OCI-LY7 (cell line): ENCODE results near the gene SPATA25. TPM values are rescaled to one million over a fixed set of nuclear protein-coding genes. Genes with fewer than 3 reads are reported as not detected.

Experiments used
- BruUV-seq: library from RNA; stranded (reverse); fragments of 400-500 nt; replicated peaks from 2 replicates; lab custom pipeline; 2021; lab: Mats Ljungman, UMichigan
- CTCF ChIA-PET: fragments of 300-600 bp; sonication (Branson Sonifier 250); formaldehyde crosslinking; loops from one replicate; lab custom pipeline; 2022; ENCODE audit warnings: antibody characterized with exemption; ENCODE audit not compliant: unreplicated experiment; lab: Charles Lee
- POLR2A ChIA-PET: fragments of 300-600 bp; sonication (Branson Sonifier 250); formaldehyde crosslinking; loops from one replicate; lab custom pipeline; 2022; ENCODE audit warnings: antibody characterized with exemption; lab: Charles Lee
- DNase-seq: peaks from one replicate; pipeline ENCODE4 v3.0.0-alpha.2; 2015; ENCODE audit warnings: low spot score
- H2AFZ ChIP-seq: fragments of 200-600 bp; sonication (generic), shearing (Covaris generic); 2 replicates; pipeline ENCODE4 v1.6.1; 2014; ENCODE audit warnings: mild to moderate bottlenecking, antibody characterized with exemption, low read length, moderate library complexity
- H3K27ac ChIP-seq: fragments of 200-600 bp; sonication (generic); 2 replicates; pipeline ENCODE4 v1.5.1; 2014; ENCODE audit warnings: mixed run types, low read depth, mild to moderate bottlenecking, moderate library complexity, low read length, inconsistent platforms; ENCODE audit not compliant: poor library complexity, severe bottlenecking
- H3K36me3 ChIP-seq: fragments of 200-600 bp; sonication (generic); 2 replicates; pipeline ENCODE4 v1.6.1; 2014; ENCODE audit warnings: mild to moderate bottlenecking, antibody characterized with exemption, low read length, moderate library complexity, mixed read lengths; ENCODE audit not compliant: insufficient read depth
- H3K4me1 ChIP-seq: fragments of 200-600 bp; sonication (generic); 2 replicates; pipeline ENCODE4 v1.5.1; 2014; ENCODE audit warnings: mild to moderate bottlenecking, low read length; ENCODE audit not compliant: insufficient read depth, poor library complexity, severe bottlenecking
- H3K4me2 ChIP-seq: fragments of 200-600 bp; sonication (generic); 2 replicates; pipeline ENCODE4 v1.6.1; 2014; ENCODE audit warnings: mild to moderate bottlenecking, low read length
- H3K4me3 ChIP-seq: fragments of 200-600 bp; sonication (generic); 2 replicates; pipeline ENCODE4 v1.5.1; 2014; ENCODE audit warnings: mild to moderate bottlenecking, low read depth, low read length; ENCODE audit not compliant: poor library complexity, severe bottlenecking
- H3K79me2 ChIP-seq: fragments of 200-600 bp; sonication (generic); 2 replicates; pipeline ENCODE4 v1.6.1; 2016; ENCODE audit warnings: low read depth, mild to moderate bottlenecking, low read length, moderate library complexity, mixed read lengths; ENCODE audit not compliant: insufficient read depth
- H3K9me2 ChIP-seq: fragments of 200-600 bp; sonication (generic); 2 replicates; pipeline ENCODE4 v1.6.1; 2016; ENCODE audit warnings: mild to moderate bottlenecking, low read length, mixed read lengths; ENCODE audit not compliant: insufficient read depth
- H3K9me3 ChIP-seq: fragments of 200-600 bp; sonication (generic); 2 replicates; pipeline ENCODE4 v1.6.1; 2014; ENCODE audit warnings: mild to moderate bottlenecking, mixed run types, low read length, mixed read lengths
- H4K20me1 ChIP-seq: fragments of 200-600 bp; sonication (generic); 2 replicates; pipeline ENCODE4 v1.6.1; 2014; ENCODE audit warnings: mild to moderate bottlenecking, antibody characterized with exemption, low read length, moderate library complexity, mixed read lengths; ENCODE audit not compliant: insufficient read depth
- CTCF ChIP-seq: fragments of 200-600 bp; sonication (generic); conservative IDR thresholded peaks from 2 replicates; pipeline ENCODE4 v1.5.1; 2014; ENCODE audit warnings: mild to moderate bottlenecking, antibody characterized with exemption, low read length, moderate library complexity, mixed read lengths
- EZH2phosphoT487 ChIP-seq: fragments of 200-600 bp; sonication (generic); IDR thresholded peaks from 2 replicates; pipeline ENCODE4 v1.6.1; 2018; ENCODE audit warnings: low read depth, borderline replicate concordance, mild to moderate bottlenecking, mixed run types, antibody characterized with exemption, low read length, moderate library complexity, mixed read lengths
- intact Hi-C: fragments of 100-400 bp; cut with micrococcal nuclease; formaldehyde crosslinking; loops from one replicate; pipeline ENCODE4 v1.10.0; 2022; ENCODE audit not compliant: unreplicated experiment
- total RNA-seq, 2 experiments: library from RNA; depleted of rRNA in 1 of 2; stranded (reverse); fragments of >200 nt in 1 of 2; shearing (Covaris generic) in 1 of 2; gene quantifications; 2 replicates each; pipeline ENCODE4 v1.2.3, GENCODE V29; 2014 to 2022

Gene SPATA25
- total RNA-seq, 2 experiments from 2014 or later: 5.8 TPM

- CTCF ChIA-PET: no interaction called here
- no TSS peak for BruUV-seq
- Histone ChIP-seq H3K4me2 (no peak overlapping the region), H3K4me3 (no peak overlapping the region), H3K9me2 (no peaks in the 10 kb centered on the region), H2AFZ (no peak overlapping the region), H3K27ac (no peak overlapping the region), H3K9me3 (no peaks in the 10 kb centered on the region), H4K20me1 (no peaks in the 10 kb centered on the region), H3K36me3 (no peaks in the 10 kb centered on the region), H3K79me2 (no peaks in the 10 kb centered on the region), H3K4me1 (no peaks in the 10 kb centered on the region)
- POLR2A ChIA-PET: interaction anchor here (1.3 kb wide), 1 partner anchor 9 kb away, joined by 4 read pairs; no protein-coding TSS in a partner anchor
- TF ChIP-seq CTCF (no peak), EZH2phosphoT487 (no peak)
- DNase-seq: no peak
- intact Hi-C loops: no loop called here
Measured at GRCh38 chr20:45872626-45873025, 14.8 kb downstream of the SPATA25 start.

DNA sequence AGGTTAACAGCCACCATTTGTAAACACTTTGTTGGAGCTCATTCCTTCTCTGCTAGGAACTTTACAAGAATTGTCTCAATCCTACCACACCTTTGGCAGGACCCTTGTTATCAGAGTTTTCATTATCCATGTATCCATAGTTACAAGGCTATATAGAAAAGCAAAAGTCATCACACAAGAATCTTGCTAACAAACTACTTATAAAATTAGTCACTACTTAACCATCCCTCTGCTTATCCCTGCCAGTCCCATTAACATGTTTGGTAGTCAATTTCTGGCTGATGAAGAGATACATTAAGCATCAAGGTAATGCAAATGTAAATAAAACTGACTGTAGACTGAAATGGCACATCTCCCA lies 19.6 kb downstream of the SPATA25 start:
- Histone ChIP-seq H3K36me3 (no peaks in the 10 kb centered on the region), H3K9me2 (no peaks in the 10 kb centered on the region), H4K20me1 (no peaks in the 10 kb centered on the region), H3K27ac (no peak overlapping the region), H3K4me2 (no peak overlapping the region), H2AFZ (no peak overlapping the region), H3K4me3 (no peak overlapping the region), H3K4me1 (no peaks in the 10 kb centered on the region), H3K79me2 (no peaks in the 10 kb centered on the region), H3K9me3 (no peaks in the 10 kb centered on the region)
- intact Hi-C loops: no loop called here
- BruUV-seq: no TSS peak
- POLR2A ChIA-PET: interaction anchor here (0.6 to 1.0 kb wide), 2 partner anchors 13 to 29 kb away, joined by 3 to 4 read pairs; partner anchors contain the start of gene ZSWIM1
- no peak for DNase-seq
- no peak for TF ChIP-seq EZH2phosphoT487
- TF ChIP-seq CTCF: no peak
- CTCF ChIA-PET: no interaction called here

- CTCF ChIA-PET: no interaction called here
Measured at GRCh38 chr20:45867136-45867818, 20.1 kb downstream of the SPATA25 start.

More at GRCh38 chr20:45867136-45867818, 20.1 kb downstream of the SPATA25 start:
- Histone ChIP-seq H3K4me3 (no peak overlapping the region), H3K4me1 (no peaks in the 10 kb centered on the region), H3K9me3 (no peaks in the 10 kb centered on the region), H3K4me2 (no peak overlapping the region), H2AFZ (no peak overlapping the region), H3K36me3 (no peaks in the 10 kb centered on the region), H3K79me2 (no peaks in the 10 kb centered on the region), H3K9me2 (no peaks in the 10 kb centered on the region), H3K27ac (no peak overlapping the region), H4K20me1 (no peaks in the 10 kb centered on the region)
- no TSS peak for BruUV-seq
- DNase-seq: no peak
- TF ChIP-seq EZH2phosphoT487 (no peak), CTCF (no peak)
- intact Hi-C loops: no loop called here
- POLR2A ChIA-PET: interaction anchor here (1.0 kb wide), 1 partner anchor 14 kb away, joined by 4 read pairs; the partner anchor contains the start of gene ZSWIM1
